GM12864 (cell line): ENCODE measurements around the gene FAM210A.
"Not testable (repeated sequence)": the region's sequence is repeated elsewhere in the genome, so short reads cannot be mapped to it uniquely, and the experiment has no call there.

ENCODE experiments used
- DNase-seq: peaks from one replicate; pipeline ENCODE4 v3.0.0-alpha.2; 2011; ENCODE audit warnings: low read depth
- H3K4me3 ChIP-seq: 2 replicates; pipeline ENCODE4 v1.5.1; 2011; ENCODE audit warnings: mild to moderate bottlenecking, low read depth, low read length, control low read depth
- CTCF ChIP-seq: IDR thresholded peaks from 2 replicates; pipeline ENCODE4 v1.5.1; 2011; ENCODE audit warnings: low read depth, mild to moderate bottlenecking, moderate library complexity, low read length, control low read depth, inconsistent platforms; ENCODE audit errors: missing control alignments

Gene FAM210A

GRCh38 chr18:13712400-13713131 lies 13.8 kb downstream of the FAM210A start:
- DNase-seq = no peak
- H3K4me3 ChIP-seq = no peak overlapping the region
- TF ChIP-seq CTCF = no peak

- TF ChIP-seq CTCF = no peak
- no peak overlapping the region for H3K4me3 ChIP-seq
- no peak for DNase-seq
Observed at GRCh38 chr18:13710414-13710831, 15.9 kb downstream of the FAM210A start.

GRCh38 chr18:13703899-13704298 lies 22.5 kb downstream of the FAM210A start:
- H3K4me3 ChIP-seq = no peak overlapping the region
- no peak for TF ChIP-seq CTCF
- no peak for DNase-seq

- DNase-seq = no peak
- no peak overlapping the region for H3K4me3 ChIP-seq
- TF ChIP-seq CTCF = no peak
Observed at GRCh38 chr18:13700153-13700552, 26.2 kb downstream of the FAM210A start.

- DNase-seq = no peak
- H3K4me3 ChIP-seq = no peak overlapping the region
- no peak for TF ChIP-seq CTCF
Observed at GRCh38 chr18:13696961-13697360, 29.4 kb downstream of the FAM210A start.

GRCh38 chr18:13695337-13695736 lies 31.0 kb downstream of the FAM210A start:
- not testable (repeated sequence) for H3K4me3 ChIP-seq, DNase-seq

- DNase-seq, H3K4me3 ChIP-seq: not testable (repeated sequence)
Observed at GRCh38 chr18:13690060-13690459, 36.3 kb downstream of the FAM210A start.
